Panc1 (cell line): ENCODE results near the gene ABHD14A.

Source experiments
- CTCF ChIP-seq: fragments of 450-650 bp; IDR thresholded peaks from 2 replicates; pipeline ENCODE4 v1.5.1; 2017; ENCODE audit warnings: mild to moderate bottlenecking
- POLR2AphosphoS5 ChIP-seq: IDR thresholded peaks from 2 replicates; pipeline ENCODE4 v1.6.1; 2012; ENCODE audit warnings: mild to moderate bottlenecking, low read depth, low read length, moderate library complexity
- REST ChIP-seq, 2 experiments: IDR thresholded peaks; 2 replicates each; pipeline ENCODE4 v1.6.1; 2011 to 2012; ENCODE audit warnings: low read depth in 2 of 2, control low read depth in 1 of 2, low read length in 1 of 2, mild to moderate bottlenecking in 1 of 2, moderate library complexity in 1 of 2; ENCODE audit not compliant: insufficient read depth in 1 of 2
- TCF7L2 ChIP-seq: IDR thresholded peaks from 2 replicates; pipeline ENCODE4 v1.6.1; 2011; ENCODE audit warnings: mild to moderate bottlenecking, low read depth, low read length, inconsistent platforms

- TF ChIP-seq CTCF = no peak
- TF ChIP-seq POLR2AphosphoS5 = no peak
- no peak for TF ChIP-seq REST (IDR thresholded peaks at IDR 0.05; ENCODE audit: insufficient read depth in 1 of 2, low read depth in 2 of 2, low read length in 1 of 2)
- no peak for TF ChIP-seq TCF7L2
Observed at GRCh38 chr3:52029053-52029452, 54.2 kb downstream of the ABHD14A start.
